GM12891 (cell line): ENCODE data around the gene HEATR5A.

ENCODE experiments used
- POLR2A ChIP-seq: IDR thresholded peaks from 2 replicates; pipeline ENCODE4 v1.6.1; 2011; ENCODE audit warnings: low read depth, low read length, control low read depth
- POLR2AphosphoS5 ChIP-seq: IDR thresholded peaks from 2 replicates; pipeline ENCODE4 v1.6.1; 2011; ENCODE audit warnings: low read depth, low read length, control low read depth
- POU2F2 ChIP-seq: IDR thresholded peaks from 2 replicates; pipeline ENCODE4 v1.6.1; 2011; ENCODE audit warnings: low read depth, mild to moderate bottlenecking, control low read depth, low read length, moderate library complexity
- SPI1 ChIP-seq: IDR thresholded peaks from 2 replicates; pipeline ENCODE4 v1.6.1; 2011; ENCODE audit warnings: low read depth, low read length, control low read depth
- TAF1 ChIP-seq: IDR thresholded peaks from 2 replicates; pipeline ENCODE4 v1.6.1; 2011; ENCODE audit warnings: low read depth, low read length, control low read depth

GRCh38 chr14:31430634-31431264 is 10.4 kb upstream of the HEATR5A start:
- TF ChIP-seq TAF1 (no peak), POLR2A (no peak), SPI1 (no peak), POLR2AphosphoS5 (no peak), POU2F2 (no peak)
